GM23338 (cell line): Measurements from ENCODE around the gene FLNB. TPM values are rescaled to one million over a fixed set of nuclear protein-coding genes. Genes with fewer than 3 reads are reported as not detected.

Experiments
- ATAC-seq: fragments of 200-7000 bp; cut with Tn5 transposase; 3 replicates; pipeline ENCODE4 v1.9.1; 2020
- DNase-seq: peaks from one replicate; pipeline ENCODE4 v3.0.0-alpha.2; 2015; ENCODE audit warnings: low spot score
- H2AFZ ChIP-seq: fragments of 200-600 bp; sonication (generic); 2 replicates; pipeline ENCODE4 v1.8.0; 2016; ENCODE audit warnings: antibody characterized with exemption, mild to moderate bottlenecking, moderate library complexity
- H3F3A ChIP-seq: fragments of 200-600 bp; sonication (generic); replicated peaks from 2 replicates; pipeline ENCODE4 v1.8.0; 2017; ENCODE audit warnings: antibody characterized with exemption, mixed run types, low read depth
- H3K27ac ChIP-seq: fragments of 200-600 bp; sonication (generic); 2 replicates; pipeline ENCODE4 v1.6.1; 2016; ENCODE audit warnings: low read depth
- H3K27me3 ChIP-seq: fragments of 200-600 bp; sonication (generic); 2 replicates; pipeline ENCODE4 v1.8.0; 2016; ENCODE audit warnings: mild to moderate bottlenecking, mixed run types, moderate library complexity; ENCODE audit not compliant: insufficient read depth
- H3K36me3 ChIP-seq: fragments of 200-600 bp; sonication (generic); 2 replicates; pipeline ENCODE4 v1.8.0; 2016; ENCODE audit warnings: mild to moderate bottlenecking; ENCODE audit not compliant: insufficient read depth
- H3K4me1 ChIP-seq: fragments of 200-600 bp; sonication (generic); 2 replicates; pipeline ENCODE4 v1.8.0; 2016; ENCODE audit warnings: mild to moderate bottlenecking, moderate library complexity; ENCODE audit not compliant: insufficient read depth
- H3K4me2 ChIP-seq: fragments of 200-600 bp; sonication (generic); 2 replicates; pipeline ENCODE4 v1.7.1; 2017; ENCODE audit warnings: mixed run types
- H3K4me3 ChIP-seq: fragments of 200-600 bp; sonication (generic); 2 replicates; pipeline ENCODE4 v1.6.1; 2016; ENCODE audit warnings: mixed run types
- H3K79me2 ChIP-seq: fragments of 200-600 bp; sonication (generic); replicated peaks from 2 replicates; pipeline ENCODE4 v1.8.0; 2017; ENCODE audit warnings: mild to moderate bottlenecking; ENCODE audit not compliant: insufficient read depth
- H3K9me2 ChIP-seq: fragments of 200-600 bp; sonication (generic); 2 replicates; pipeline ENCODE4 v1.8.0; 2017; ENCODE audit not compliant: insufficient read depth
- H4K20me1 ChIP-seq: fragments of 200-600 bp; sonication (generic); replicated peaks from 2 replicates; pipeline ENCODE4 v1.8.0; 2017; ENCODE audit warnings: mild to moderate bottlenecking; ENCODE audit not compliant: insufficient read depth
- H3K27ac Mint-ChIP-seq: 2 replicates; pipeline ENCODE4 v1.8.0; 2020; ENCODE audit warnings: inconsistent platforms, mild to moderate bottlenecking, moderate library complexity, mixed read lengths
- H3K27me3 Mint-ChIP-seq: 3 replicates; pipeline ENCODE4 v1.8.0; 2022; ENCODE audit warnings: low read depth, mild to moderate bottlenecking, moderate library complexity, mixed read lengths, inconsistent platforms; ENCODE audit not compliant: insufficient read depth, poor library complexity
- H3K36me3 Mint-ChIP-seq: 3 replicates; pipeline ENCODE4 v1.8.0; 2021; ENCODE audit warnings: low read depth, mild to moderate bottlenecking, inconsistent platforms, moderate library complexity, mixed read lengths
- H3K4me1 Mint-ChIP-seq: 3 replicates; pipeline ENCODE4 v1.8.0; 2020; ENCODE audit warnings: mild to moderate bottlenecking, inconsistent platforms, mixed read lengths
- H3K4me3 Mint-ChIP-seq: 3 replicates; pipeline ENCODE4 v1.8.0; 2021; ENCODE audit warnings: moderate library complexity, mild to moderate bottlenecking, inconsistent platforms, mixed read lengths
- H3K9me3 Mint-ChIP-seq: 3 replicates; pipeline ENCODE4 v1.8.0; 2020; ENCODE audit warnings: moderate library complexity, mild to moderate bottlenecking, inconsistent platforms, mixed read lengths
- CREB1 ChIP-seq: fragments of 250-450 bp; sonication (Bioruptor Pico); IDR thresholded peaks from 2 replicates; pipeline ENCODE4 v1.5.0; 2020; ENCODE audit warnings: low read depth, mild to moderate bottlenecking, moderate library complexity
- EZH2 ChIP-seq: fragments of 200-600 bp; sonication (generic); IDR thresholded peaks from one replicate; pipeline ENCODE4 v1.8.0; 2017; ENCODE audit warnings: antibody characterized with exemption, mild to moderate bottlenecking, low read depth; ENCODE audit not compliant: unreplicated experiment
- EZH2phosphoT487 ChIP-seq: fragments of 200-600 bp; sonication (generic); IDR thresholded peaks from one replicate; pipeline ENCODE4 v1.8.1; 2018; ENCODE audit warnings: antibody characterized with exemption; ENCODE audit not compliant: unreplicated experiment
- JUNB ChIP-seq: IDR thresholded peaks from one replicate; pipeline ENCODE4 v1.6.1; 2016; ENCODE audit warnings: antibody characterized with exemption; ENCODE audit not compliant: unreplicated experiment
- NANOG ChIP-seq: IDR thresholded peaks from 2 replicates; pipeline ENCODE4 v1.6.1; 2016; ENCODE audit warnings: antibody characterized with exemption, borderline replicate concordance
- POLR2AphosphoS5 ChIP-seq: IDR thresholded peaks from 2 replicates; pipeline ENCODE4 v1.6.1; 2016; ENCODE audit warnings: antibody characterized with exemption, low read depth
- STAT1 ChIP-seq: IDR thresholded peaks from one replicate; pipeline ENCODE4 v1.6.1; 2016; ENCODE audit warnings: antibody characterized with exemption; ENCODE audit not compliant: unreplicated experiment
- ZNF114 ChIP-seq: fragments of 250-450 bp; sonication (Bioruptor Pico); IDR thresholded peaks from 2 replicates; pipeline ENCODE4 v1.5.0; 2020; ENCODE audit warnings: mild to moderate bottlenecking, moderate library complexity
- ZNF331 ChIP-seq: fragments of 250-450 bp; sonication (Bioruptor Pico); IDR thresholded peaks from 2 replicates; pipeline ENCODE4 v1.5.0; 2020; ENCODE audit warnings: low read depth, mild to moderate bottlenecking, moderate library complexity
- polyA plus RNA-seq: library from polyadenylated mRNA; unstranded; fragments of >200 nt; fragmentation: Nextera tagmentation; extraction: Ambion mirVana; gene quantifications from 2 replicates; pipeline ENCODE4 v1.2.1, GENCODE V29; 2016
- total RNA-seq: library from RNA; depleted of rRNA; stranded (reverse); fragments of >200 nt; shearing (Covaris generic); gene quantifications from 2 replicates; pipeline ENCODE4 v1.2.3, GENCODE V29; 2014
- TF ChIP-seq, protein P1 (sequence below): IDR thresholded peaks from one replicate; pipeline ENCODE4 v1.6.1; 2018; ENCODE audit warnings: antibody characterized with exemption; ENCODE audit not compliant: unreplicated experiment
- TF ChIP-seq, protein P2 (sequence below), 2 experiments: fragments of 200-600 bp in 1 of 2; sonication (generic) in 1 of 2; conservative IDR thresholded peaks; 2 replicates each; pipeline versions ENCODE4 v1.5.1 to v1.6.1; 2016 to 2017; ENCODE audit warnings: antibody characterized with exemption in 2 of 2, low read depth in 2 of 2, mild to moderate bottlenecking in 2 of 2, moderate library complexity in 1 of 2
- TF ChIP-seq, protein P3 (sequence below): IDR thresholded peaks from 2 replicates; pipeline ENCODE4 v1.6.1; 2016; ENCODE audit warnings: antibody characterized with exemption
- TF ChIP-seq, protein P4 (sequence below): fragments of 250-450 bp; sonication (Bioruptor Pico); IDR thresholded peaks from 2 replicates; pipeline ENCODE4 v1.5.0; 2020; ENCODE audit warnings: mild to moderate bottlenecking, moderate library complexity

The FLNB gene
- total and polyA plus RNA-seq, 2 experiments from 2014 or later = 39.7 to 179 TPM

- Histone ChIP-seq H3K9me2 (no peaks in the 10 kb centered on the region), H3K36me3 (no peaks in the 10 kb centered on the region), H3K4me1 (peaks cover 72% of the 10 kb centered on the region), H2AFZ (no peak overlapping the region), H3K27ac (peak overlapping the region; percentile 50), H3F3A (no peaks in the 10 kb centered on the region; the same call in 1 of the 2 replicates), H3K4me2 (0 out of 2 replicates have a peak overlapping the region, but pooled peaks have one; percentile 96), H3K27me3 (no peaks in the 10 kb centered on the region), H3K4me3 (no peak overlapping the region), H3K79me2 (peaks cover 98% of the 10 kb centered on the region), H4K20me1 (peaks cover 48% of the 10 kb centered on the region)
- ATAC-seq (no peak), DNase-seq (no peak)
- Mint-ChIP-seq H3K27ac (peak overlapping the region; percentile 17), H3K9me3 (no peaks in the 10 kb centered on the region), H3K36me3 (no peaks in the 10 kb centered on the region; the same call in 2 of the 3 replicates), H3K4me1 (peaks cover 63% of the 10 kb centered on the region), H3K4me3 (no peak overlapping the region), H3K27me3 (peaks cover 7% of the 10 kb centered on the region)
- TF ChIP-seq POLR2AphosphoS5 (no peak), ZNF114 (CRISPR knock-in tag) (no peak), ZNF331 (CRISPR knock-in tag) (no peak), NANOG (no peak), EZH2 (no peak), STAT1 (no peak), JUNB (no peak), EZH2phosphoT487 (no peak), CREB1 (CRISPR knock-in tag) (no peak)
- TF ChIP-seq, protein P1, sequence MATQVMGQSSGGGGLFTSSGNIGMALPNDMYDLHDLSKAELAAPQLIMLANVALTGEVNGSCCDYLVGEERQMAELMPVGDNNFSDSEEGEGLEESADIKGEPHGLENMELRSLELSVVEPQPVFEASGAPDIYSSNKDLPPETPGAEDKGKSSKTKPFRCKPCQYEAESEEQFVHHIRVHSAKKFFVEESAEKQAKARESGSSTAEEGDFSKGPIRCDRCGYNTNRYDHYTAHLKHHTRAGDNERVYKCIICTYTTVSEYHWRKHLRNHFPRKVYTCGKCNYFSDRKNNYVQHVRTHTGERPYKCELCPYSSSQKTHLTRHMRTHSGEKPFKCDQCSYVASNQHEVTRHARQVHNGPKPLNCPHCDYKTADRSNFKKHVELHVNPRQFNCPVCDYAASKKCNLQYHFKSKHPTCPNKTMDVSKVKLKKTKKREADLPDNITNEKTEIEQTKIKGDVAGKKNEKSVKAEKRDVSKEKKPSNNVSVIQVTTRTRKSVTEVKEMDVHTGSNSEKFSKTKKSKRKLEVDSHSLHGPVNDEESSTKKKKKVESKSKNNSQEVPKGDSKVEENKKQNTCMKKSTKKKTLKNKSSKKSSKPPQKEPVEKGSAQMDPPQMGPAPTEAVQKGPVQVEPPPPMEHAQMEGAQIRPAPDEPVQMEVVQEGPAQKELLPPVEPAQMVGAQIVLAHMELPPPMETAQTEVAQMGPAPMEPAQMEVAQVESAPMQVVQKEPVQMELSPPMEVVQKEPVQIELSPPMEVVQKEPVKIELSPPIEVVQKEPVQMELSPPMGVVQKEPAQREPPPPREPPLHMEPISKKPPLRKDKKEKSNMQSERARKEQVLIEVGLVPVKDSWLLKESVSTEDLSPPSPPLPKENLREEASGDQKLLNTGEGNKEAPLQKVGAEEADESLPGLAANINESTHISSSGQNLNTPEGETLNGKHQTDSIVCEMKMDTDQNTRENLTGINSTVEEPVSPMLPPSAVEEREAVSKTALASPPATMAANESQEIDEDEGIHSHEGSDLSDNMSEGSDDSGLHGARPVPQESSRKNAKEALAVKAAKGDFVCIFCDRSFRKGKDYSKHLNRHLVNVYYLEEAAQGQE = no peak
- TF ChIP-seq, protein P2, sequence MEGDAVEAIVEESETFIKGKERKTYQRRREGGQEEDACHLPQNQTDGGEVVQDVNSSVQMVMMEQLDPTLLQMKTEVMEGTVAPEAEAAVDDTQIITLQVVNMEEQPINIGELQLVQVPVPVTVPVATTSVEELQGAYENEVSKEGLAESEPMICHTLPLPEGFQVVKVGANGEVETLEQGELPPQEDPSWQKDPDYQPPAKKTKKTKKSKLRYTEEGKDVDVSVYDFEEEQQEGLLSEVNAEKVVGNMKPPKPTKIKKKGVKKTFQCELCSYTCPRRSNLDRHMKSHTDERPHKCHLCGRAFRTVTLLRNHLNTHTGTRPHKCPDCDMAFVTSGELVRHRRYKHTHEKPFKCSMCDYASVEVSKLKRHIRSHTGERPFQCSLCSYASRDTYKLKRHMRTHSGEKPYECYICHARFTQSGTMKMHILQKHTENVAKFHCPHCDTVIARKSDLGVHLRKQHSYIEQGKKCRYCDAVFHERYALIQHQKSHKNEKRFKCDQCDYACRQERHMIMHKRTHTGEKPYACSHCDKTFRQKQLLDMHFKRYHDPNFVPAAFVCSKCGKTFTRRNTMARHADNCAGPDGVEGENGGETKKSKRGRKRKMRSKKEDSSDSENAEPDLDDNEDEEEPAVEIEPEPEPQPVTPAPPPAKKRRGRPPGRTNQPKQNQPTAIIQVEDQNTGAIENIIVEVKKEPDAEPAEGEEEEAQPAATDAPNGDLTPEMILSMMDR (conservative IDR thresholded peaks at IDR 0.05; ENCODE audit: low read depth in 2 of 2) = no peak
- TF ChIP-seq, protein P3, sequence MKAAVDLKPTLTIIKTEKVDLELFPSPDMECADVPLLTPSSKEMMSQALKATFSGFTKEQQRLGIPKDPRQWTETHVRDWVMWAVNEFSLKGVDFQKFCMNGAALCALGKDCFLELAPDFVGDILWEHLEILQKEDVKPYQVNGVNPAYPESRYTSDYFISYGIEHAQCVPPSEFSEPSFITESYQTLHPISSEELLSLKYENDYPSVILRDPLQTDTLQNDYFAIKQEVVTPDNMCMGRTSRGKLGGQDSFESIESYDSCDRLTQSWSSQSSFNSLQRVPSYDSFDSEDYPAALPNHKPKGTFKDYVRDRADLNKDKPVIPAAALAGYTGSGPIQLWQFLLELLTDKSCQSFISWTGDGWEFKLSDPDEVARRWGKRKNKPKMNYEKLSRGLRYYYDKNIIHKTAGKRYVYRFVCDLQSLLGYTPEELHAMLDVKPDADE = no peak
- TF ChIP-seq, protein P4, sequence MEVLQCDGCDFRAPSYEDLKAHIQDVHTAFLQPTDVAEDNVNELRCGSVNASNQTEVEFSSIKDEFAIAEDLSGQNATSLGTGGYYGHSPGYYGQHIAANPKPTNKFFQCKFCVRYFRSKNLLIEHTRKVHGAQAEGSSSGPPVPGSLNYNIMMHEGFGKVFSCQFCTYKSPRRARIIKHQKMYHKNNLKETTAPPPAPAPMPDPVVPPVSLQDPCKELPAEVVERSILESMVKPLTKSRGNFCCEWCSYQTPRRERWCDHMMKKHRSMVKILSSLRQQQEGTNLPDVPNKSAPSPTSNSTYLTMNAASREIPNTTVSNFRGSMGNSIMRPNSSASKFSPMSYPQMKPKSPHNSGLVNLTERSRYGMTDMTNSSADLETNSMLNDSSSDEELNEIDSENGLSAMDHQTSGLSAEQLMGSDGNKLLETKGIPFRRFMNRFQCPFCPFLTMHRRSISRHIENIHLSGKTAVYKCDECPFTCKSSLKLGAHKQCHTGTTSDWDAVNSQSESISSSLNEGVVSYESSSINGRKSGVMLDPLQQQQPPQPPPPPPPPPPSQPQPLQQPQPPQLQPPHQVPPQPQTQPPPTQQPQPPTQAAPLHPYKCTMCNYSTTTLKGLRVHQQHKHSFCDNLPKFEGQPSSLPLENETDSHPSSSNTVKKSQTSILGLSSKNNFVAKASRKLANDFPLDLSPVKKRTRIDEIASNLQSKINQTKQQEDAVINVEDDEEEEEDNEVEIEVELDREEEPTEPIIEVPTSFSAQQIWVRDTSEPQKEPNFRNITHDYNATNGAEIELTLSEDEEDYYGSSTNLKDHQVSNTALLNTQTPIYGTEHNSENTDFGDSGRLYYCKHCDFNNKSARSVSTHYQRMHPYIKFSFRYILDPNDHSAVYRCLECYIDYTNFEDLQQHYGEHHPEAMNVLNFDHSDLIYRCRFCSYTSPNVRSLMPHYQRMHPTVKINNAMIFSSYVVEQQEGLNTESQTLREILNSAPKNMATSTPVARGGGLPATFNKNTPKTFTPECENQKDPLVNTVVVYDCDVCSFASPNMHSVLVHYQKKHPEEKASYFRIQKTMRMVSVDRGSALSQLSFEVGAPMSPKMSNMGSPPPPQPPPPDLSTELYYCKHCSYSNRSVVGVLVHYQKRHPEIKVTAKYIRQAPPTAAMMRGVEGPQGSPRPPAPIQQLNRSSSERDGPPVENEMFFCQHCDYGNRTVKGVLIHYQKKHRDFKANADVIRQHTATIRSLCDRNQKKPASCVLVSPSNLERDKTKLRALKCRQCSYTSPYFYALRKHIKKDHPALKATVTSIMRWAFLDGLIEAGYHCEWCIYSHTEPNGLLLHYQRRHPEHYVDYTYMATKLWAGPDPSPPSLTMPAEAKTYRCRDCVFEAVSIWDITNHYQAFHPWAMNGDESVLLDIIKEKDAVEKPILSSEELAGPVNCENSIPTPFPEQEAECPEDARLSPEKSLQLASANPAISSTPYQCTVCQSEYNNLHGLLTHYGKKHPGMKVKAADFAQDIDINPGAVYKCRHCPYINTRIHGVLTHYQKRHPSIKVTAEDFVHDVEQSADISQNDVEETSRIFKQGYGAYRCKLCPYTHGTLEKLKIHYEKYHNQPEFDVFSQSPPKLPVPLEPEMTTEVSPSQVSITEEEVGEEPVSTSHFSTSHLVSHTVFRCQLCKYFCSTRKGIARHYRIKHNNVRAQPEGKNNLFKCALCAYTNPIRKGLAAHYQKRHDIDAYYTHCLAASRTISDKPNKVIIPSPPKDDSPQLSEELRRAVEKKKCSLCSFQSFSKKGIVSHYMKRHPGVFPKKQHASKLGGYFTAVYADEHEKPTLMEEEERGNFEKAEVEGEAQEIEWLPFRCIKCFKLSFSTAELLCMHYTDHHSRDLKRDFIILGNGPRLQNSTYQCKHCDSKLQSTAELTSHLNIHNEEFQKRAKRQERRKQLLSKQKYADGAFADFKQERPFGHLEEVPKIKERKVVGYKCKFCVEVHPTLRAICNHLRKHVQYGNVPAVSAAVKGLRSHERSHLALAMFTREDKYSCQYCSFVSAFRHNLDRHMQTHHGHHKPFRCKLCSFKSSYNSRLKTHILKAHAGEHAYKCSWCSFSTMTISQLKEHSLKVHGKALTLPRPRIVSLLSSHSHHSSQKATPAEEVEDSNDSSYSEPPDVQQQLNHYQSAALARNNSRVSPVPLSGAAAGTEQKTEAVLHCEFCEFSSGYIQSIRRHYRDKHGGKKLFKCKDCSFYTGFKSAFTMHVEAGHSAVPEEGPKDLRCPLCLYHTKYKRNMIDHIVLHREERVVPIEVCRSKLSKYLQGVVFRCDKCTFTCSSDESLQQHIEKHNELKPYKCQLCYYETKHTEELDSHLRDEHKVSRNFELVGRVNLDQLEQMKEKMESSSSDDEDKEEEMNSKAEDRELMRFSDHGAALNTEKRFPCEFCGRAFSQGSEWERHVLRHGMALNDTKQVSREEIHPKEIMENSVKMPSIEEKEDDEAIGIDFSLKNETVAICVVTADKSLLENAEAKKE = no peak
These were observed 4.9 kb downstream of the FLNB start for GRCh38 chr3:58013099-58013498.
